IMR-90 (cell line): Measurements from ENCODE around the gene GUCY2D. TPM values are rescaled to one million over a fixed set of nuclear protein-coding genes. Genes with fewer than 3 reads are reported as not detected.

Experiments
- ATAC-seq: fragments of 200-7000 bp; cut with Tn5 transposase; 2 replicates; pipeline ENCODE4 v1.9.1; 2020; ENCODE audit warnings: low read depth, mild to moderate bottlenecking, moderate library complexity
- BruUV-seq: library from RNA; stranded (reverse); fragments of 400-500 nt; replicated peaks from 2 replicates; lab custom pipeline; 2021; lab: Mats Ljungman, UMichigan
- CTCF ChIA-PET: fragments of 300-600 bp; formaldehyde crosslinking; extraction: SDS; loops from one replicate; lab custom pipeline; 2021; ENCODE audit warnings: antibody characterized with exemption; lab: Yijun Ruan, JAX
- POLR2A ChIA-PET: fragments of 300-600 bp; sonication (Branson Sonifier 250); formaldehyde crosslinking; loops from one replicate; lab custom pipeline; 2022; ENCODE audit warnings: antibody characterized with exemption; ENCODE audit not compliant: unreplicated experiment; lab: Charles Lee
- DNase-seq: peaks from one replicate; pipeline ENCODE4 v3.0.0; 2013
- H2AFZ ChIP-seq: replicated peaks from 2 replicates; pipeline ENCODE3; 2013; ENCODE audit warnings: low read length, mild to moderate bottlenecking; ENCODE audit not compliant: poor library complexity
- H2AK5ac ChIP-seq: 2 replicates; pipeline ENCODE4 v1.6.1; 2013; ENCODE audit warnings: low read depth, low read length, inconsistent platforms
- H2AK9ac ChIP-seq: replicated peaks from 2 replicates; pipeline ENCODE3; 2013; ENCODE audit warnings: mild to moderate bottlenecking, low read depth, low read length, moderate library complexity; ENCODE audit not compliant: poor library complexity
- H2BK120ac ChIP-seq: 2 replicates; pipeline ENCODE4 v1.6.1; 2013; ENCODE audit warnings: low read depth, low read length, inconsistent platforms
- H2BK15ac ChIP-seq: 3 replicates; pipeline ENCODE4 v1.6.1; 2013; ENCODE audit warnings: low read depth, low read length, inconsistent platforms
- H2BK20ac ChIP-seq: 2 replicates; pipeline ENCODE4 v1.6.1; 2013; ENCODE audit warnings: low read depth, mild to moderate bottlenecking, inconsistent platforms, low read length, moderate library complexity
- H2BK5ac ChIP-seq: 2 replicates; pipeline ENCODE4 v1.6.1; 2013; ENCODE audit warnings: mild to moderate bottlenecking, low read depth, low read length, inconsistent platforms; ENCODE audit not compliant: poor library complexity, severe bottlenecking
- H3K14ac ChIP-seq: replicated peaks from 2 replicates; pipeline ENCODE4 v1.6.1; 2013; ENCODE audit warnings: low read depth, low read length, inconsistent platforms
- H3K18ac ChIP-seq: 2 replicates; pipeline ENCODE4 v1.6.1; 2013; ENCODE audit warnings: low read depth, low read length, control low read depth
- H3K23ac ChIP-seq: 2 replicates; pipeline ENCODE4 v1.6.1; 2013; ENCODE audit warnings: low read depth, low read length, inconsistent platforms
- H3K27ac ChIP-seq: 2 replicates; pipeline ENCODE4 v1.5.1; 2013; ENCODE audit warnings: mild to moderate bottlenecking, control low read depth, low read length; ENCODE audit not compliant: insufficient read depth
- H3K27me3 ChIP-seq: 2 replicates; pipeline ENCODE4 v1.6.1; 2013; ENCODE audit warnings: low read length; ENCODE audit not compliant: control insufficient read depth, insufficient read depth
- H3K36me3 ChIP-seq: 2 replicates; pipeline ENCODE4 v1.6.1; 2013; ENCODE audit warnings: low read length, mixed read lengths; ENCODE audit not compliant: control insufficient read depth, insufficient read depth
- H3K4ac ChIP-seq: 2 replicates; pipeline ENCODE4 v1.6.1; 2013; ENCODE audit warnings: low read depth, low read length, inconsistent platforms
- H3K4me1 ChIP-seq: 2 replicates; pipeline ENCODE4 v1.6.1; 2013; ENCODE audit warnings: low read length, mixed read lengths; ENCODE audit not compliant: control insufficient read depth, insufficient read depth
- H3K4me2 ChIP-seq: 2 replicates; pipeline ENCODE4 v1.6.1; 2013; ENCODE audit warnings: low read depth, mild to moderate bottlenecking, control low read depth, low read length, moderate library complexity
- H3K4me3 ChIP-seq: 2 replicates; pipeline ENCODE4 v1.5.1; 2013; ENCODE audit warnings: low read depth, mild to moderate bottlenecking, control low read depth, low read length, moderate library complexity; ENCODE audit not compliant: insufficient read depth
- H3K56ac ChIP-seq: 2 replicates; pipeline ENCODE4 v1.6.1; 2013; ENCODE audit warnings: low read length, inconsistent platforms; ENCODE audit not compliant: insufficient read depth; ENCODE audit errors: extremely low read depth
- H3K79me1 ChIP-seq, 2 experiments: 2 replicates each; pipeline ENCODE4 v1.6.1; 2013; ENCODE audit warnings: low read length in 2 of 2, inconsistent platforms in 1 of 2, low read depth in 1 of 2
- H3K9ac ChIP-seq: 2 replicates; pipeline ENCODE4 v1.6.1; 2013; ENCODE audit warnings: low read depth, low read length, control low read depth
- H3K9me1 ChIP-seq: 2 replicates; pipeline ENCODE4 v1.6.1; 2013; ENCODE audit warnings: low read length, inconsistent platforms; ENCODE audit not compliant: insufficient read depth
- H3K9me3 ChIP-seq: 2 replicates; pipeline ENCODE4 v1.6.1; 2013; ENCODE audit warnings: low read length; ENCODE audit not compliant: control insufficient read depth, insufficient read depth
- H4K20me1 ChIP-seq: 2 replicates; pipeline ENCODE4 v1.6.1; 2013; ENCODE audit warnings: low read length, inconsistent platforms; ENCODE audit not compliant: insufficient read depth
- H4K5ac ChIP-seq: 2 replicates; pipeline ENCODE4 v1.6.1; 2013; ENCODE audit warnings: mild to moderate bottlenecking, low read depth, low read length, control low read depth
- H4K8ac ChIP-seq, 2 experiments: 2 replicates each; pipeline ENCODE4 v1.6.1; 2013; ENCODE audit warnings: low read depth in 2 of 2, low read length in 2 of 2, control low read depth in 1 of 2, inconsistent platforms in 1 of 2
- H4K91ac ChIP-seq: 2 replicates; pipeline ENCODE4 v1.6.1; 2013; ENCODE audit warnings: low read depth, low read length, inconsistent platforms; ENCODE audit not compliant: insufficient read depth
- FOS ChIP-seq: fragments of 150-350 bp; IDR thresholded peaks from 2 replicates; pipeline ENCODE4 v1.6.1; 2016; ENCODE audit warnings: low read depth, low read length
- MAZ ChIP-seq: IDR thresholded peaks from 2 replicates; pipeline ENCODE4 v1.6.1; 2012; ENCODE audit warnings: low read depth, mild to moderate bottlenecking, low read length, improper control_type of control experiment, moderate library complexity, borderline replicate concordance
- WGBS, 2 experiments: methylation state at CpG; one replicate each; pipeline versions ENCODE4 v1.1.5 to v1.1.7; 2013; ENCODE audit warnings: missing lambda C conversion rate in 2 of 2; ENCODE audit not compliant: insufficient read length in 1 of 2; ENCODE audit errors: extremely low coverage in 2 of 2; 5-methylcytosine and 5-hydroxymethylcytosine counted together
- dilution Hi-C: fragments of 300-500 bp; cut with HindIII; formaldehyde crosslinking; loops from one replicate; pipeline ENCODE4 v1.14.3; 2018; ENCODE audit warnings: low sequenced_read_pairs; ENCODE audit not compliant: unreplicated experiment
- in situ Hi-C: fragments of 300-500 bp; cut with MboI; formaldehyde crosslinking; loops from 3 replicates; pipeline ENCODE4 v1.14.3; 2019; ENCODE audit warnings: low sequenced_read_pairs, inconsistent platforms, mixed read lengths
- intact Hi-C: fragments of 100-400 bp; cut with micrococcal nuclease; formaldehyde crosslinking; loops from 2 replicates; pipeline ENCODE4 v1.10.0; 2022
- polyA plus RNA-seq, 3 experiments: library from polyadenylated mRNA; depleted of rRNA; stranded (reverse); fragments of >200 nt; gene quantifications; 2 replicates each; pipeline ENCODE4 v1.2.3, GENCODE V29; 2012; ENCODE audit warnings: low replicate concordance in 1 of 3
- total RNA-seq: library from RNA; depleted of rRNA; stranded (reverse); fragments of >200 nt; gene quantifications from 2 replicates; pipeline ENCODE4 v1.2.3, GENCODE V29; 2012

The GUCY2D gene
- total and polyA plus RNA-seq, 2 of the 4 experiments (the other 2 are of a cell fraction) = 0.03 TPM; not detected in 1

- no peak overlapping the region for H2AK5ac ChIP-seq
- H4K8ac ChIP-seq = no peak overlapping the region
- dilution Hi-C loops = no loop called here
- H3K4me2 ChIP-seq = no peak overlapping the region
- no peaks in the 10 kb centered on the region for H3K9me1 ChIP-seq
- in situ Hi-C loops = no loop called here
- H3K4me1 ChIP-seq = no peaks in the 10 kb centered on the region
- no peak overlapping the region for H3K56ac ChIP-seq
- intact Hi-C loops = no loop called here
- H2BK120ac ChIP-seq = no peak overlapping the region
- ChIA-PET POLR2A (no interaction called here), CTCF (interaction anchor here (1.0 kb wide), 1 partner anchor 14 kb away, joined by 3 read pairs; no protein-coding TSS in a partner anchor)
- H4K5ac ChIP-seq = no peak overlapping the region
- no peak overlapping the region for H2BK15ac ChIP-seq
- no peak overlapping the region for H2BK5ac ChIP-seq
- H3K36me3 ChIP-seq = no peaks in the 10 kb centered on the region
- DNase-seq = no peak
- no TSS peak for BruUV-seq
- H4K91ac ChIP-seq = no peak overlapping the region
- no peak for ATAC-seq
- no peak overlapping the region for H2AFZ ChIP-seq
- no peak overlapping the region for H3K27ac ChIP-seq
- no peaks in the 10 kb centered on the region for H4K20me1 ChIP-seq
- peaks cover 13% of the 10 kb centered on the region for H3K27me3 ChIP-seq
- H2AK9ac ChIP-seq = no peak overlapping the region
- no peak overlapping the region for H3K9ac ChIP-seq
- H3K79me1 ChIP-seq = no peaks in the 10 kb centered on the region
- no peak overlapping the region for H3K18ac ChIP-seq
- no peaks in the 10 kb centered on the region for H3K9me3 ChIP-seq
- WGBS, 2 experiments = 92% methylated on average over 3 of the region's 6 CpGs; no CpG with 5 or more reads in 1 of the 2 experiments
- no peak overlapping the region for H2BK20ac ChIP-seq
- no peak overlapping the region for H3K23ac ChIP-seq
- H3K4me3 ChIP-seq = no peak overlapping the region
- no peak overlapping the region for H3K4ac ChIP-seq
- H3K14ac ChIP-seq = no peak overlapping the region
- TF ChIP-seq FOS (no peak), MAZ (no peak)
Observed at GRCh38 chr17:7969433-7969832, 33.0 kb upstream of the GUCY2D start.
